ENCODE results near the gene ACACB.

GRCh38 chr12:109230193-109230592 lies 113.8 kb downstream of the ACACB start:
- TF ChIP-seq, protein P1, sequence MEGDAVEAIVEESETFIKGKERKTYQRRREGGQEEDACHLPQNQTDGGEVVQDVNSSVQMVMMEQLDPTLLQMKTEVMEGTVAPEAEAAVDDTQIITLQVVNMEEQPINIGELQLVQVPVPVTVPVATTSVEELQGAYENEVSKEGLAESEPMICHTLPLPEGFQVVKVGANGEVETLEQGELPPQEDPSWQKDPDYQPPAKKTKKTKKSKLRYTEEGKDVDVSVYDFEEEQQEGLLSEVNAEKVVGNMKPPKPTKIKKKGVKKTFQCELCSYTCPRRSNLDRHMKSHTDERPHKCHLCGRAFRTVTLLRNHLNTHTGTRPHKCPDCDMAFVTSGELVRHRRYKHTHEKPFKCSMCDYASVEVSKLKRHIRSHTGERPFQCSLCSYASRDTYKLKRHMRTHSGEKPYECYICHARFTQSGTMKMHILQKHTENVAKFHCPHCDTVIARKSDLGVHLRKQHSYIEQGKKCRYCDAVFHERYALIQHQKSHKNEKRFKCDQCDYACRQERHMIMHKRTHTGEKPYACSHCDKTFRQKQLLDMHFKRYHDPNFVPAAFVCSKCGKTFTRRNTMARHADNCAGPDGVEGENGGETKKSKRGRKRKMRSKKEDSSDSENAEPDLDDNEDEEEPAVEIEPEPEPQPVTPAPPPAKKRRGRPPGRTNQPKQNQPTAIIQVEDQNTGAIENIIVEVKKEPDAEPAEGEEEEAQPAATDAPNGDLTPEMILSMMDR (conservative IDR thresholded peaks at IDR 0.05) = no peak
- TF ChIP-seq ZFX (IDR thresholded peaks at IDR 0.05) = no peak
